SH-SY5Y (cell line): ENCODE measurements around the gene ANKRD34B.

Source experiments
- GATA2 ChIP-seq: IDR thresholded peaks from 2 replicates; pipeline ENCODE4 v1.6.1; 2011; ENCODE audit warnings: mild to moderate bottlenecking, low read depth, low read length
- GATA3 ChIP-seq: IDR thresholded peaks from 2 replicates; pipeline ENCODE4 v1.6.1; 2011; ENCODE audit warnings: low read depth, mild to moderate bottlenecking, low read length, moderate library complexity

GRCh38 chr5:80591352-80591751 is 21.3 kb upstream of the ANKRD34B start:
- TF ChIP-seq GATA2, result no peak
- TF ChIP-seq GATA3, result no peak
